ENCODE data around the gene GAK. TPM values are rescaled to one million over a fixed set of nuclear protein-coding genes. Genes with fewer than 3 reads are reported as not detected.

The GAK gene
- total and polyA plus RNA-seq, 4 donors: 27.4 to 69.7 (median 47.0) TPM

DNA sequence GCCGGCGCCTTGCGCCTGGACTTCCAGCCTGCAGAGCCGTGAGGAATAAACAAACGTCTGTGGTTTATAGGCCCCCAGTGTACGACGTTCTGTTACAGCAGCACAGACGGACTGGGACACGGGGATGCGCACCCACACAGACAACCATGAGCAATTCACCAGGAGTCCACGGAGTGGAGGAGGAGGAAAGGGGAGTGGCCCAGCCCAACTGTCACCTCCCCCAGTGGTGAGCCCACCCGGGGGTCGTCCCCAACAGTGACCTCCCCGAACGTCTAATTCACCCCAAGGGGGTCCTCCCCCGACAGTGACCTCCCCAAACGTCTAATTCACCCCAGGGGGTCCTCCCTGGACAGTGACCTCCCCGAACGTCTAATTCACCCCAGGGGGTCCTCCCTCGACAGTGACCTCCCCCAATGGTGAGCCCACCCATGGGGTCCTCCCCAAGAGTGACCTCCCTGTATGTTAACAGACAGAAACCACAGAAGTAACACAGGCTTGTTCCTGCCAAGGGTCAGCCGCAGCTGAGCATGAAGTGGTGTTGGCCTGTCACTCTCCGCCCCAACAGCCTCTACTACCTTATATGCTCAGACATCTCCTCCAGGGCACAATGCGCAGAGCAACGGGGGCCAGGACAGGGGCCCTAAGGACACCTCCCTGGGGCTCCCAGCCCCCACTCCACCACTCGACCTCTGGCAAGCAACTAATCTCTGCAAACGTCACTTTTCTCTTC lies 6.2 kb downstream of the GAK start:
- Histone ChIP-seq H3K4me3 (ENCODE audit: low read depth in 1 of 3, low read length in 3 of 3) (no peak overlapping the region), H3K9me3 (ENCODE audit: control insufficient read depth in 4 of 4, low read length in 3 of 4) (no peaks in the 10 kb centered on the region), H3K27ac (ENCODE audit: low read depth in 1 of 2, low read length in 2 of 2) (no peak overlapping the region), H3K4me1 (ENCODE audit: control insufficient read depth in 4 of 4, insufficient read depth in 4 of 4, low read length in 3 of 4) (peaks cover 9 to 22% (median 21%) of the 10 kb centered on the region in 4 donors), H3K27me3 (ENCODE audit: control insufficient read depth in 4 of 4, insufficient read depth in 4 of 4, low read length in 3 of 4) (no peaks in the 10 kb centered on the region), H3K9ac (ENCODE audit: low read depth in 1 of 2, low read length in 2 of 2) (no peak overlapping the region), H3K36me3 (ENCODE audit: control insufficient read depth in 4 of 4, insufficient read depth in 3 of 4, low read depth in 1 of 4, low read length in 3 of 4) (peaks cover 0 to 2% (median under 1%) of the 10 kb centered on the region in 4 donors)
- no peak for DNase-seq (ENCODE audit: low spot score)
- WGBS: 90% methylated on average over 26 of the region's 26 CpGs
- TF ChIP-seq CTCF (IDR thresholded peaks at IDR 0.05; ENCODE audit: low read depth, low read length, missing input control) (no peak), EGR1 (IDR thresholded peaks at IDR 0.05; ENCODE audit: low read depth in 2 of 2) (no peak), FOXA1 (IDR thresholded peaks at IDR 0.05) (no peak), RAD21 (IDR thresholded peaks at IDR 0.05) (no peak), ZBTB33 (IDR thresholded peaks at IDR 0.05) (no peak), SP1 (IDR thresholded peaks at IDR 0.05) (no peak), HNF4A (conservative IDR thresholded peaks at IDR 0.05) (no peak)

- peaks cover 9 to 14% (median 13%) of the 10 kb centered on the region in 4 donors for H3K4me1 ChIP-seq (ENCODE audit: control insufficient read depth in 4 of 4, insufficient read depth in 4 of 4, low read length in 3 of 4)
- peaks cover 0 to 2% (median under 1%) of the 10 kb centered on the region in 4 donors for H3K36me3 ChIP-seq (ENCODE audit: control insufficient read depth in 4 of 4, insufficient read depth in 3 of 4, low read depth in 1 of 4, low read length in 3 of 4)
- 94% methylated on average over 9 of the region's 9 CpGs for WGBS
These were observed 6.9 kb downstream of the GAK start for GRCh38 chr4:925171-925570.

More at GRCh38 chr4:925171-925570, 6.9 kb downstream of the GAK start:
- Histone ChIP-seq H3K27ac (ENCODE audit: low read depth in 1 of 2, low read length in 2 of 2) (no peak overlapping the region), H3K9ac (ENCODE audit: low read depth in 1 of 2, low read length in 2 of 2) (no peak overlapping the region), H3K27me3 (ENCODE audit: control insufficient read depth in 4 of 4, insufficient read depth in 4 of 4, low read length in 3 of 4) (no peaks in the 10 kb centered on the region), H3K4me3 (ENCODE audit: low read depth in 1 of 3, low read length in 3 of 3) (no peak overlapping the region), H3K9me3 (ENCODE audit: control insufficient read depth in 4 of 4, low read length in 3 of 4) (no peaks in the 10 kb centered on the region)
- DNase-seq (ENCODE audit: low spot score): no peak
- TF ChIP-seq RAD21 (IDR thresholded peaks at IDR 0.05): no peak
- no peak for TF ChIP-seq FOXA2 (IDR thresholded peaks at IDR 0.05)
- TF ChIP-seq ZBTB33 (IDR thresholded peaks at IDR 0.05): no peak
- TF ChIP-seq HNF4G (IDR thresholded peaks at IDR 0.05): no peak
- no peak for TF ChIP-seq GABPA (IDR thresholded peaks at IDR 0.05 in 1 of 2, conservative IDR thresholded peaks at IDR 0.05 in 1 of 2)
- TF ChIP-seq JUND (IDR thresholded peaks at IDR 0.05): no peak
- no peak for TF ChIP-seq MAX (IDR thresholded peaks at IDR 0.05)
- TF ChIP-seq CTCF (IDR thresholded peaks at IDR 0.05; ENCODE audit: low read depth, low read length, missing input control): no peak
- TF ChIP-seq SP1 (IDR thresholded peaks at IDR 0.05): no peak
- TF ChIP-seq EGR1 (IDR thresholded peaks at IDR 0.05; ENCODE audit: low read depth in 2 of 2): no peak
- no peak for TF ChIP-seq HNF4A (conservative IDR thresholded peaks at IDR 0.05)
- TF ChIP-seq RXRA (IDR thresholded peaks at IDR 0.05): no peak
